Measurements from ENCODE around the gene MKLN1.

The MKLN1 gene

DNA sequence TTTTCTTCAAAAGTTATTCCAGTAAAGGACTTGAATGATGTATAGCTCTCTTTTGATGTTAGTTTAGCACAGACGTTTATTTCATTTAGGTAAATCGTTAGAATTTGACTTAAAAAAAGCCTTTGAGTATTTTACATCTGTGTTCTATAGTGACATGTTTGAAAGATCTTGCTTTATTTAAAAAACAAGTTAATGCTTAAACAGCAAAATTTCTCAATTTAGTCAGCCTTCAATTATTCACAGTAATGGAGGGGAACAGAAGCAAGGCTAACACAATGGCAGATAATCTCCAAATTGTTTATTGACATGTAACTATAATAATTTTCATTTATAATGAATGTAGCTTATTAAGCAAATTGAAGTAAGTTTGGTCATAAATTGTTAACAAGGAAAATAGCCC is 63.5 kb downstream of the MKLN1 start:
- TF ChIP-seq, protein P1, sequence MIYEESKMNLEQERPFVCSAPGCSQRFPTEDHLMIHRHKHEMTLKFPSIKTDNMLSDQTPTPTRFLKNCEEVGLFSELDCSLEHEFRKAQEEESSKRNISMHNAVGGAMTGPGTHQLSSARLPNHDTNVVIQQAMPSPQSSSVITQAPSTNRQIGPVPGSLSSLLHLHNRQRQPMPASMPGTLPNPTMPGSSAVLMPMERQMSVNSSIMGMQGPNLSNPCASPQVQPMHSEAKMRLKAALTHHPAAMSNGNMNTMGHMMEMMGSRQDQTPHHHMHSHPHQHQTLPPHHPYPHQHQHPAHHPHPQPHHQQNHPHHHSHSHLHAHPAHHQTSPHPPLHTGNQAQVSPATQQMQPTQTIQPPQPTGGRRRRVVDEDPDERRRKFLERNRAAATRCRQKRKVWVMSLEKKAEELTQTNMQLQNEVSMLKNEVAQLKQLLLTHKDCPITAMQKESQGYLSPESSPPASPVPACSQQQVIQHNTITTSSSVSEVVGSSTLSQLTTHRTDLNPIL (CRISPR knock-in tag; IDR thresholded peaks at IDR 0.05; ENCODE audit: low read depth), result no peak
- no peak for TF ChIP-seq OSR1 (CRISPR knock-in tag; IDR thresholded peaks at IDR 0.05)
- no peak for TF ChIP-seq TSHZ2 (CRISPR knock-in tag; IDR thresholded peaks at IDR 0.05)
- TF ChIP-seq TCF4 (CRISPR knock-in tag; IDR thresholded peaks at IDR 0.05; ENCODE audit: borderline replicate concordance), result no peak
- no peak for TF ChIP-seq BACH2 (CRISPR knock-in tag; IDR thresholded peaks at IDR 0.05; ENCODE audit: borderline replicate concordance)
- TF ChIP-seq ESRRG (CRISPR knock-in tag; IDR thresholded peaks at IDR 0.05), result no peak
- TF ChIP-seq CSDC2 (CRISPR knock-in tag; IDR thresholded peaks at IDR 0.05), result no peak
- TF ChIP-seq SNAI2 (CRISPR knock-in tag; IDR thresholded peaks at IDR 0.05), result no peak
- TF ChIP-seq, protein P2, sequence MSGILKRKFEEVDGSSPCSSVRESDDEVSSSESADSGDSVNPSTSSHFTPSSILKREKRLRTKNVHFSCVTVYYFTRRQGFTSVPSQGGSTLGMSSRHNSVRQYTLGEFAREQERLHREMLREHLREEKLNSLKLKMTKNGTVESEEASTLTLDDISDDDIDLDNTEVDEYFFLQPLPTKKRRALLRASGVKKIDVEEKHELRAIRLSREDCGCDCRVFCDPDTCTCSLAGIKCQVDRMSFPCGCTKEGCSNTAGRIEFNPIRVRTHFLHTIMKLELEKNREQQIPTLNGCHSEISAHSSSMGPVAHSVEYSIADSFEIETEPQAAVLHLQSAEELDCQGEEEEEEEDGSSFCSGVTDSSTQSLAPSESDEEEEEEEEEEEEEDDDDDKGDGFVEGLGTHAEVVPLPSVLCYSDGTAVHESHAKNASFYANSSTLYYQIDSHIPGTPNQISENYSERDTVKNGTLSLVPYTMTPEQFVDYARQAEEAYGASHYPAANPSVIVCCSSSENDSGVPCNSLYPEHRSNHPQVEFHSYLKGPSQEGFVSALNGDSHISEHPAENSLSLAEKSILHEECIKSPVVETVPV (CRISPR knock-in tag; IDR thresholded peaks at IDR 0.05), result no peak
- no peak for TF ChIP-seq GLIS3 (CRISPR knock-in tag; IDR thresholded peaks at IDR 0.05)
- no peak for TF ChIP-seq RARB (CRISPR knock-in tag; IDR thresholded peaks at IDR 0.05)
- TF ChIP-seq ZFP3 (CRISPR knock-in tag; IDR thresholded peaks at IDR 0.05), result no peak
- TF ChIP-seq ISL1 (CRISPR knock-in tag; IDR thresholded peaks at IDR 0.05), result no peak
- no peak for TF ChIP-seq ZNF70 (CRISPR knock-in tag; IDR thresholded peaks at IDR 0.05)
- ATAC-seq, result no peak

GRCh38 chr7:131400681-131401176 is 73.1 kb downstream of the MKLN1 start:
- ATAC-seq, result no peak
- TF ChIP-seq ZFP30 (CRISPR knock-in tag; IDR thresholded peaks at IDR 0.05) (no peak), SNAI2 (CRISPR knock-in tag; IDR thresholded peaks at IDR 0.05) (no peak), TOX (CRISPR knock-in tag; IDR thresholded peaks at IDR 0.05; ENCODE audit: borderline replicate concordance) (no peak), OSR1 (CRISPR knock-in tag; IDR thresholded peaks at IDR 0.05) (no peak), GLIS3 (CRISPR knock-in tag; IDR thresholded peaks at IDR 0.05) (no peak), POU6F1 (CRISPR knock-in tag; IDR thresholded peaks at IDR 0.05; ENCODE audit: borderline replicate concordance, low read depth) (no peak), BACH2 (CRISPR knock-in tag; IDR thresholded peaks at IDR 0.05; ENCODE audit: borderline replicate concordance) (no peak), RARB (CRISPR knock-in tag; IDR thresholded peaks at IDR 0.05) (no peak), TCF4 (CRISPR knock-in tag; IDR thresholded peaks at IDR 0.05; ENCODE audit: borderline replicate concordance) (no peak), CSDC2 (CRISPR knock-in tag; IDR thresholded peaks at IDR 0.05) (no peak), ZNF565 (CRISPR knock-in tag; conservative IDR thresholded peaks at IDR 0.05; ENCODE audit: low read depth) (no peak), ISL1 (CRISPR knock-in tag; IDR thresholded peaks at IDR 0.05) (no peak), TSHZ2 (CRISPR knock-in tag; IDR thresholded peaks at IDR 0.05) (no peak), ZNF8 (CRISPR knock-in tag; IDR thresholded peaks at IDR 0.05) (no peak), ZFP3 (CRISPR knock-in tag; IDR thresholded peaks at IDR 0.05) (no peak), ESRRG (CRISPR knock-in tag; IDR thresholded peaks at IDR 0.05) (no peak)
- TF ChIP-seq, protein P3, sequence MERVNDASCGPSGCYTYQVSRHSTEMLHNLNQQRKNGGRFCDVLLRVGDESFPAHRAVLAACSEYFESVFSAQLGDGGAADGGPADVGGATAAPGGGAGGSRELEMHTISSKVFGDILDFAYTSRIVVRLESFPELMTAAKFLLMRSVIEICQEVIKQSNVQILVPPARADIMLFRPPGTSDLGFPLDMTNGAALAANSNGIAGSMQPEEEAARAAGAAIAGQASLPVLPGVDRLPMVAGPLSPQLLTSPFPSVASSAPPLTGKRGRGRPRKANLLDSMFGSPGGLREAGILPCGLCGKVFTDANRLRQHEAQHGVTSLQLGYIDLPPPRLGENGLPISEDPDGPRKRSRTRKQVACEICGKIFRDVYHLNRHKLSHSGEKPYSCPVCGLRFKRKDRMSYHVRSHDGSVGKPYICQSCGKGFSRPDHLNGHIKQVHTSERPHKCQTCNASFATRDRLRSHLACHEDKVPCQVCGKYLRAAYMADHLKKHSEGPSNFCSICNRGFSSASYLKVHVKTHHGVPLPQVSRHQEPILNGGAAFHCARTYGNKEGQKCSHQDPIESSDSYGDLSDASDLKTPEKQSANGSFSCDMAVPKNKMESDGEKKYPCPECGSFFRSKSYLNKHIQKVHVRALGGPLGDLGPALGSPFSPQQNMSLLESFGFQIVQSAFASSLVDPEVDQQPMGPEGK (CRISPR knock-in tag; IDR thresholded peaks at IDR 0.05; ENCODE audit: borderline replicate concordance), result no peak
- TF ChIP-seq, protein P2 (CRISPR knock-in tag; IDR thresholded peaks at IDR 0.05), result no peak
- TF ChIP-seq, protein P1 (CRISPR knock-in tag; IDR thresholded peaks at IDR 0.05; ENCODE audit: low read depth), result no peak

All from SK-N-SH treated with all-trans-retinoic acid at 6 μM for 48 hours (cell line).